ENCODE data around the gene SPEM3.

The SPEM3 gene

GRCh38 chr17:7392696-7393612 is 35.7 kb upstream of the SPEM3 start:
- TF ChIP-seq CTCF (IDR thresholded peaks at IDR 0.05; ENCODE audit: insufficient read depth, low read length, missing control alignments) = no peak
- H3K4me3 ChIP-seq (ENCODE audit: low read depth, low read length) = peak overlapping the region; percentile 88
- POLR2A ChIA-PET = interaction anchor here (0.6 kb wide), 1 partner anchor 164 kb away, joined by 3 read pairs; no protein-coding TSS in a partner anchor
- CTCF ChIA-PET = interaction anchor here (0.7 to 1.6 kb wide), 3 partner anchors 9 to 89 kb away, joined by 3 to 4 read pairs (median 4); no protein-coding TSS in a partner anchor
- DNase-seq (ENCODE audit: low read depth, low spot score) = no peak

GRCh38 chr17:7393613-7394451 is 34.8 kb upstream of the SPEM3 start:
- ChIA-PET POLR2A (interaction anchor here (0.6 to 1.0 kb wide), 7 partner anchors 8 to 164 kb away, joined by 3 to 6 read pairs (median 3); partner anchors contain the start of gene TMEM256), CTCF (interaction anchor here (1.3 to 1.6 kb wide), 2 partner anchors 10 to 43 kb away, joined by 4 read pairs; no protein-coding TSS in a partner anchor)
- H3K4me3 ChIP-seq (ENCODE audit: low read depth, low read length) = peak overlapping the region; percentile 88
- peak; percentile 15 for TF ChIP-seq CTCF (IDR thresholded peaks at IDR 0.05; ENCODE audit: insufficient read depth, low read length, missing control alignments)
- no peak for DNase-seq (ENCODE audit: low read depth, low spot score)

- ChIA-PET POLR2A (interaction anchor here (0.6 to 1.0 kb wide), 7 partner anchors 9 to 89 kb away, joined by 3 to 6 read pairs (median 3); partner anchors contain the start of gene TMEM256), CTCF (interaction anchor here (1.1 to 1.6 kb wide), 3 partner anchors 10 to 43 kb away, joined by 3 to 4 read pairs (median 4); no protein-coding TSS in a partner anchor)
- TF ChIP-seq CTCF (IDR thresholded peaks at IDR 0.05; ENCODE audit: insufficient read depth, low read length, missing control alignments) = peak; percentile 44
- H3K4me3 ChIP-seq (ENCODE audit: low read depth, low read length) = peak within 1 kb of the TSS; percentile 88
- no peak for DNase-seq (ENCODE audit: low read depth, low spot score)
Observed at GRCh38 chr17:7394452-7395191, 34.0 kb upstream of the SPEM3 start, which contains the start of gene PLSCR3. TSS of gene PLSCR3 (minus strand) at chr17:7394525. CDS start at chr17:7394110, 415 bp downstream.

GRCh38 chr17:7396147-7396546 is 32.5 kb upstream of the SPEM3 start:
- POLR2A ChIA-PET = no interaction called here
- no peak for TF ChIP-seq CTCF (IDR thresholded peaks at IDR 0.05; ENCODE audit: insufficient read depth, low read length, missing control alignments)
- CTCF ChIA-PET = interaction anchor here (1.0 kb wide), 1 partner anchor 165 kb away, joined by 4 read pairs; no protein-coding TSS in a partner anchor
- H3K4me3 ChIP-seq (ENCODE audit: low read depth, low read length) = no peak overlapping the region
- DNase-seq (ENCODE audit: low read depth, low spot score) = no peak

GRCh38 chr17:7398612-7399011 is 30.0 kb upstream of the SPEM3 start:
- ChIA-PET CTCF (interaction anchor here (0.9 to 1.9 kb wide), 3 partner anchors 13 to 162 kb away, joined by 5 to 8 read pairs (median 6); no protein-coding TSS in a partner anchor), POLR2A (interaction anchor here (0.7 kb wide), 1 partner anchor 132 kb away, joined by 4 read pairs; no protein-coding TSS in a partner anchor)
- DNase-seq (ENCODE audit: low read depth, low spot score) = no peak
- H3K4me3 ChIP-seq (ENCODE audit: low read depth, low read length) = no peak overlapping the region
- no peak for TF ChIP-seq CTCF (IDR thresholded peaks at IDR 0.05; ENCODE audit: insufficient read depth, low read length, missing control alignments)
